Stimulated activated naive CD4-positive, alpha-beta T cell treated with Interleukin-2 at 50 U/mL for 16 hours (primary cell): Measurements from ENCODE around the gene RPL41.
"Not testable (repeated sequence)": the region's sequence is repeated elsewhere in the genome, so short reads cannot be mapped to it uniquely, and the experiment has no call there.

Experiments
- DNase-seq: peaks from one replicate; lab custom pipeline; 2025; lab: John Stamatoyannopoulos, UW

Gene RPL41

GRCh38 chr12:56103066-56103711, 13.2 kb upstream of the RPL41 start:
- DNase-seq = no peak

- DNase-seq = no peak
Measured at GRCh38 chr12:56103823-56104108, 12.7 kb upstream of the RPL41 start.

GRCh38 chr12:56104109-56104814, 12.2 kb upstream of the RPL41 start, which contains the start of gene PA2G4:
Gene PA2G4, plus strand, starts transcription at chr12:56104559. Its CDS starts 179 bp downstream, at chr12:56104738.
- peak; percentile 99 for DNase-seq

GRCh38 chr12:56104815-56105608, 11.4 kb upstream of the RPL41 start:
- peak; percentile 25 for DNase-seq

- DNase-seq = no peak
Measured at GRCh38 chr12:56105609-56105902, 10.9 kb upstream of the RPL41 start.

GRCh38 chr12:56107242-56107641, 9.2 kb upstream of the RPL41 start:
- no peak for DNase-seq

GRCh38 chr12:56110571-56110970, 5.9 kb upstream of the RPL41 start:
- DNase-seq = no peak

GRCh38 chr12:56114084-56114483, 2.3 kb upstream of the RPL41 start:
- no peak for DNase-seq

GRCh38 chr12:56115329-56115728, 1.1 kb upstream of the RPL41 start:
- DNase-seq = no peak

GRCh38 chr12:56117082-56117706, 761 bp downstream of the RPL41 start:
- not testable (repeated sequence) for DNase-seq

GRCh38 chr12:56117778-56118687, 1.6 kb downstream of the RPL41 start, which contains the start of gene ZC3H10:
Gene ZC3H10, plus strand, starts transcription at chr12:56118266. Its CDS starts 2,297 bp downstream, at chr12:56120563.
- DNase-seq = peak; percentile 97

GRCh38 chr12:56118688-56119357, 2.4 kb downstream of the RPL41 start:
- no peak for DNase-seq

- DNase-seq = peak; percentile 44
Measured at GRCh38 chr12:56119361-56119796, 2.9 kb downstream of the RPL41 start.

GRCh38 chr12:56120158-56120846, 3.9 kb downstream of the RPL41 start:
- no peak for DNase-seq

- no peak for DNase-seq
Measured at GRCh38 chr12:56121204-56121870, 4.9 kb downstream of the RPL41 start.

GRCh38 chr12:56122637-56123036, 6.2 kb downstream of the RPL41 start:
- no peak for DNase-seq

GRCh38 chr12:56124133-56124532, 7.7 kb downstream of the RPL41 start:
- no peak for DNase-seq

GRCh38 chr12:56126732-56127239, 10.4 kb downstream of the RPL41 start:
- no peak for DNase-seq

GRCh38 chr12:56127485-56127887, 11.1 kb downstream of the RPL41 start:
- DNase-seq = no peak
